Kidney (tissue), 14 donors: Measurements from ENCODE around the gene VTI1A. TPM values are rescaled to one million over a fixed set of nuclear protein-coding genes. Genes with fewer than 3 reads are reported as not detected.

ENCODE experiments used
- DNase-seq, 5 donors: peaks; one replicate each; pipeline ENCODE4 v3.0.0-alpha.2; 2013 to 2020
- FAIRE-seq: peaks from 2 replicates; lab custom pipeline; 2012; peaks lifted over from hg19 to GRCh38; lab: Jason Lieb, UNC
- H3K27ac ChIP-seq, 2 donors: one replicate each; pipeline ENCODE4 v1.7.0; 2013; ENCODE audit warnings: low read depth in 2 of 2, low read length in 2 of 2, inconsistent platforms in 1 of 2
- H3K27me3 ChIP-seq: one replicate; pipeline ENCODE4 v1.7.1; 2013; ENCODE audit warnings: low read length, inconsistent platforms; ENCODE audit not compliant: control insufficient read depth, insufficient read depth
- H3K36me3 ChIP-seq, 3 donors: one replicate each; pipeline versions ENCODE4 v1.7.0 to v1.7.1; 2013; ENCODE audit warnings: low read length in 3 of 3, control low read depth in 1 of 3, inconsistent platforms in 1 of 3; ENCODE audit not compliant: insufficient read depth in 3 of 3, control insufficient read depth in 2 of 3
- H3K4me1 ChIP-seq, 3 donors: one replicate each; pipeline versions ENCODE4 v1.7.0 to v1.7.1; 2013; ENCODE audit warnings: low read length in 3 of 3, inconsistent platforms in 1 of 3, low read depth in 1 of 3; ENCODE audit not compliant: control insufficient read depth in 2 of 3, insufficient read depth in 2 of 3
- H3K4me3 ChIP-seq, 3 donors: one replicate each; pipeline versions ENCODE4 v1.7.0 to v1.8.1; 2013; ENCODE audit warnings: low read length in 3 of 3, control low read depth in 1 of 3, inconsistent platforms in 1 of 3
- H3K9ac ChIP-seq, 3 donors: one replicate each; pipeline versions ENCODE4 v1.7.0 to v1.7.1; 2013; ENCODE audit warnings: low read length in 3 of 3, control low read depth in 1 of 3, inconsistent platforms in 1 of 3
- H3K9me3 ChIP-seq, 3 donors: one replicate each; pipeline versions ENCODE4 v1.7.0 to v1.7.1; 2013; ENCODE audit warnings: low read length in 3 of 3, control low read depth in 1 of 3, inconsistent platforms in 1 of 3; ENCODE audit not compliant: control insufficient read depth in 2 of 3, insufficient read depth in 1 of 3
- CTCF ChIP-seq: IDR thresholded peaks from 3 replicates; pipeline ENCODE4 v1.5.1; 2012; ENCODE audit warnings: mild to moderate bottlenecking, moderate library complexity, borderline replicate concordance; ENCODE audit not compliant: insufficient read depth; ENCODE audit errors: extremely low read depth
- intact Hi-C: fragments of 100-400 bp; cut with DNase I; formaldehyde crosslinking; loops from one replicate; pipeline ENCODE4 v1.11.1; 2022
- polyA plus RNA-seq: library from polyadenylated mRNA; stranded (reverse); fragments of 350-450 nt; fragmentation: Illumina TruSeq; extraction: RNeasy Lipid Tissue Mini Kit (QIAGEN cat#74804); gene quantifications from one replicate; pipeline ENCODE4 v1.2.3, GENCODE V29; 2014; ENCODE audit warnings: low read depth, low replicate concordance; ENCODE audit not compliant: insufficient read depth
- total RNA-seq: library from RNA; stranded (reverse); fragmentation: NEBNext Ultra II Directional; extraction: Animal tissue kit (Norgen Biotek cat#: 25700); gene quantifications from one replicate; pipeline ENCODE4 v1.2.1, GENCODE V29; 2021
- donor health status: control.
- donor health status: control.
- donor health status: control.
- donor health status: control.
- donor health status: control.
- donor health status: DM: yes; HTN: yes; CAD: no.
- donor health status: Normal renal cell carcinoma (clear cell type).

The VTI1A gene
- total and polyA plus RNA-seq, 2 donors from 2014 or later = 9.2 to 41.8 TPM

DNA sequence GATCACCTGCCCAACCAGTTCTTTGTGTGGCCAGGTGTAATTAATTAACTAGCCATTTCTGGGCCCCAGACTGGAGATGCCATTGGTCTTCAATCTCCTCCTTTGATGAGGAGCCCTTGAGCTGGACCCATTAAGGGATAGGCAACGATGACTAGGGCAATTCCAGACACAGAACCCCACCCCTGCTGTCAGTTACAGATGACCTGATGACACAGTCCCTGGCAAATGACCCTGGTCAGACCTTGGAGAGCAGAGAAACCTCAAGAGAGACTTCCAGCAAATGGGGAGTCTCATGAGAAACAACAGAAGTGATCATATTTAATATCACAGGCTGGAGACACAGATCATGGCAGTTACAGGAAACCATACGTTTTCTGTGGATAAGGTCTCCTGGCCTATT is 401.2 kb downstream of the VTI1A start:
- Histone ChIP-seq H3K9me3 (peaks cover 0 to 16% (median 0%) of the 10 kb centered on the region in 3 donors), H3K4me3 (no peak overlapping the region), H3K27me3 (no peaks in the 10 kb centered on the region), H3K36me3 (no peaks in the 10 kb centered on the region), H3K27ac (no peak overlapping the region), H3K4me1 (no peaks in the 10 kb centered on the region), H3K9ac (no peak overlapping the region)
- DNase-seq (no peak), FAIRE-seq (no peak)
- TF ChIP-seq CTCF = no peak
- intact Hi-C loops = no loop called here

DNA sequence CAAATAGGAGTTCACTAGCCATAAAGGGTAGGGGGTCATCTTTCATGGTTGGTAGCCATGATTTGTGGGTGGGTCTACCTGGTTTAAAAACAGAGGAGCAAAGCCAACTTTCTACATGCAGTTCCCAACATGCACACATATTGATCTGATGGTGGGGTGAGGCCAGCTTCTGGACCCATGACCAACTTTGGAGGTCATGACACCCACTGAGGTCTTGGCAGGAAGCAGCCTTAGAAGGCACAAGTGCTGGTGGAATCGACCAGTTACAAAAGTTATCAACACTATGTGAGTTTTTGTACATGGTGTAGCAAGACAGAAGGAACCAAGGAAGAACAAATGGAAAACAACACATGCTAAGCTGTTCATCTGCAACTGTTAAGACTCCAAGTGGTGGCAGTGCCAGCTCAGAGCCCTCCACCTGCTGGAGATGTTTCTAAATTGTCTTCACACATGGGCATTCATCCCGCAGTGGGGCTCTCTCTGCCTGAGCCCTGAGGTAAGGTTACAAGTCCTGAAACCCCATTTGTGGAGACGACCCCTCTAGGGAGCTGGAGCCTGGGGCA is 401.9 kb downstream of the VTI1A start:
- TF ChIP-seq CTCF = no peak
- Histone ChIP-seq H3K27me3 (no peaks in the 10 kb centered on the region), H3K4me3 (no peak overlapping the region), H3K9me3 (peaks cover 0 to 16% (median 0%) of the 10 kb centered on the region in 3 donors), H3K27ac (no peak overlapping the region), H3K9ac (no peak overlapping the region), H3K36me3 (no peaks in the 10 kb centered on the region), H3K4me1 (no peaks in the 10 kb centered on the region)
- intact Hi-C loops = no loop called here
- DNase-seq (no peak), FAIRE-seq (no peak)

GRCh38 chr10:112849546-112849945 is 402.5 kb downstream of the VTI1A start:
- no peak for TF ChIP-seq CTCF
- Histone ChIP-seq H3K9ac (no peak overlapping the region), H3K27me3 (no peaks in the 10 kb centered on the region), H3K9me3 (peaks cover 0 to 16% (median 0%) of the 10 kb centered on the region in 3 donors), H3K27ac (no peak overlapping the region), H3K4me3 (no peak overlapping the region), H3K4me1 (no peaks in the 10 kb centered on the region), H3K36me3 (no peaks in the 10 kb centered on the region)
- no peak for DNase-seq
- FAIRE-seq = no peak
- intact Hi-C loops = no loop called here

- peaks cover 0 to 16% (median 0%) of the 10 kb centered on the region in 3 donors for H3K9me3 ChIP-seq
- intact Hi-C loops = no loop called here
- DNase-seq (no peak), FAIRE-seq (no peak)
- no peaks in the 10 kb centered on the region for H3K4me1 ChIP-seq
- no peak overlapping the region for H3K4me3 ChIP-seq
- no peak for TF ChIP-seq CTCF
- no peaks in the 10 kb centered on the region for H3K36me3 ChIP-seq
- H3K27ac ChIP-seq = no peak overlapping the region
- H3K9ac ChIP-seq = no peak overlapping the region
- no peaks in the 10 kb centered on the region for H3K27me3 ChIP-seq
Measured at GRCh38 chr10:112851181-112851580, 404.2 kb downstream of the VTI1A start.
